HG03575 (cell line): ENCODE results near the gene SHISA4.
"Not testable (repeated sequence)": the region's sequence is repeated elsewhere in the genome, so short reads cannot be mapped to it uniquely, and the experiment has no call there.

Experiments used
- ATAC-seq: cut with Tn5 transposase; IDR thresholded peaks from one replicate; pipeline ENCODE4 v1.9.1; 2021; ENCODE audit not compliant: unreplicated experiment, insufficient number of reproducible peaks, low FRiP score; ENCODE audit errors: extremely low read depth

The SHISA4 gene, protein sequence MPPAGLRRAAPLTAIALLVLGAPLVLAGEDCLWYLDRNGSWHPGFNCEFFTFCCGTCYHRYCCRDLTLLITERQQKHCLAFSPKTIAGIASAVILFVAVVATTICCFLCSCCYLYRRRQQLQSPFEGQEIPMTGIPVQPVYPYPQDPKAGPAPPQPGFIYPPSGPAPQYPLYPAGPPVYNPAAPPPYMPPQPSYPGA

DNA sequence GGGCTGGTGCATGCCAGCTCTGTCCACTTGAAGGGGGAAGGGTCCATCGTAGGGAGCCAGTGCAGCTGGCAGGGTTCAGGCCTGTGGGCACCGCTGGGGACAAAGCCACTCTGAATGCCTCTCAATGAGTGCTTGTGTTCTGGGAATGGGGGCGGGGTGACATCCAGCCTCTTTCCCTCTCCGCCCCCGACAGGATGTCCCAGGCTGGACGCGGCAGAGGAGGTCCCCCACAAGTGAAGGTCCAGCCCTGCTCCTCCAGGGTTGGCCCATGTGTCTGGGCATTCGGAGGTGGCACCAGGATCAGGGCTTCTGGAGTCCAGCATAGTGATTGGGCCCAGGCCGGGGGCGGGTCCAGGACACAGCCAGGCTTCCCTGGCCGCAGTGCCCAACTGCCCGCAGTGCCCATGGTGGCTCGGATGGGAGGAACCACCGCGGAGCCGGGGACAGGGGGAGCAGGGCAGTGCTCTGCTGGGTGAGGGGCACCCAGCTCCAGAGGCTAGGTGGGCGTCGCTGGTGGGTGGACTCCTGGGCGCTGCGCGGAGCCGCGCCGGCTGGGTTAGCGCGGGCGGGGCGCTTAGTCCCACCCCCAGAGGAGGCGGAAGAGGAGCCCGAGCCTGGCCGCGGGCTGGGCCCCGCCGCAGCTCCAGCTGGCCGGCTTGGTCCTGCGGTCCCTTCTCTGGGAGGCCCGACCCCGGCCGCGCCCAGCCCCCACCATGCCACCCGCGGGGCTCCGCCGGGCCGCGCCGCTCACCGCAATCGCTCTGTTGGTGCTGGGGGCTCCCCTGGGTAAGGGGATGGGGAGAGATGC is at the start of gene SHISA4:
Gene SHISA4 (plus strand): TSS at position 617 of the 808 bp plus-strand sequence. CDS start 97 bp downstream, at position 714.
- no peak for ATAC-seq

DNA sequence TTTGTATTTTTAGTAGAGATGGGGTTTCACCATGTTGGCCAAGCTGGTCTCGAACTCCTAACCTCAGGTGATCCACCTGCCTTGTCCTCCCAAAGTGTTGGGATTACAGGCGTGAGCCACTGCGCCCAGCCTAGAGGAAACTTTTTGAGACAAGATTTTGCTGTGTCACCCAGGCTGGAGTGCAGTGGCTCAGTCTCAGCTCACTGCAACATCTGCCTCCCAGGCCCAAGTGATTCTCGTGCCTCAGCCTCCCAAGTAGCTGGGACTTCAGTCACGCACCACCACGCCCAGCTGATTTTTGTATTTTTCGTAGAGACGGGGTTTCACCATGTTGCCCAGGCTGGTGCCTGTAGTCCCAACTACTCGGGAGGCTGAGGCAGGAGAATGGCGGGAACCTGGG is 49.6 kb upstream of the SHISA4 start:
- not testable (repeated sequence) for ATAC-seq

DNA sequence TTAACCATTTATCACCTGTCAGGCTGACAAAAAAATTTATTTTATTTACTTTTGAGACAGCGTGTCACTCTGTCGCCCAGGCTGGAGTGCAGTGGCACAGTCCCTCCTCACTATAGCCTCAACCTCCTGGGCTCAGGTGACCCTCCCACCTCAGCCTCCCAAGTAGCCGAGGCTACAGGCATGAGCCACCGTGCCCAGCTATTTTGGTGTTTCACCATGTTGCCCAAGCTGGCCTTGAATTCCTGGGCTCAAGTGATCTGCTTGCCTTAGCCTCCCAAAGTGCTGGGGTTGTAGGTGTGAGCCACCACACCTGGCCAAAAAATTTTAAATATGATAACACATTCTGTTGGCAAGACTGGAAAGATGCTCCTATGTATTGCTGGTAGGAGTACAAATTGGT is 48.6 kb upstream of the SHISA4 start:
- no peak for ATAC-seq

DNA sequence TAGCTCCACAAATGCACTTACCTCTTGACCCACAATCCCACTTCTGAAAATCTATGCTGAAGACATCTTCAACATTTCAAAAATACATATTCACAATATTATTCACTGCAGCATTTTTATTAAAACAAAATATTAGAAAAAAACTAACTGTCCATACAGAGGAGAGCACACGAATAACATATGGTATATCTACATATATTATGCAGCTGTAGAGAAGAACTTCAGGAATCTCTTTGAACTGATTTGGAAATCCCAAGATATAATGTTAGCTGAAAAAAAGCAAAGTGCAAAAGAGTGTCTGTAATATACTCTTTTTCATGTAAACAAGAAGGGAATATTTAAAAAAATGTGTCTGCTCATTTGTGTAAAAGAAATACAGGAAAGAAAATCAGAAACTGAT is 48.2 kb upstream of the SHISA4 start:
- ATAC-seq = no peak

DNA sequence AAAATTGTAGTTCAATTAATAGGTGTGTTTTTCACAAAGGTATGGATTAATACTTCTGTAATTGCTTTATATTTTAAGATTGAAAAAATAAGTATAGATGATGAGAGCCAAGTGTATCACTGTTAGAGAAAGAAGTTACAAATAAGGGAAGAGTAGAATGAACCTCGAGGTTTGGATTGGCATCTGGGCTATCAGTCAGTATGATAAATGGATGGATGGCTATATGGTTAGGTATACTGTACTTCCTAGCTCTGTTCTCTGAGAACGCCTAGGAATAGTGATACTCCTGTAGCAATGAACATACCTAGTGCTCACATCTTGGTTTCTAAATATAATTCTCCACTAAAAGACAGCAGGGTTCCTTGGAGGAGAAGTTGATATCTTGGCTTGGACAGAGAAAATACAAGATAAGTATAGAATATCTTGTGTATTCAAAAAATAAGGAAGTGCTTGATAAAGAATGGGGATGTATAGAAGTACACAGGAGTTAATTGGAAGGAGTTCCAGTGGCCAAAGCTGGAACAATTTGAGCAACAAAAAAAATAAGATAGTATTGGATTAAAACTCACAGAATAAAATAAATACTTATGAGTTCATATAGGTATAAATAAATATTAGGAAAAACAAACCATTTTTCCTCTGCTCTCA is 47.3 kb upstream of the SHISA4 start:
- ATAC-seq = no peak

DNA sequence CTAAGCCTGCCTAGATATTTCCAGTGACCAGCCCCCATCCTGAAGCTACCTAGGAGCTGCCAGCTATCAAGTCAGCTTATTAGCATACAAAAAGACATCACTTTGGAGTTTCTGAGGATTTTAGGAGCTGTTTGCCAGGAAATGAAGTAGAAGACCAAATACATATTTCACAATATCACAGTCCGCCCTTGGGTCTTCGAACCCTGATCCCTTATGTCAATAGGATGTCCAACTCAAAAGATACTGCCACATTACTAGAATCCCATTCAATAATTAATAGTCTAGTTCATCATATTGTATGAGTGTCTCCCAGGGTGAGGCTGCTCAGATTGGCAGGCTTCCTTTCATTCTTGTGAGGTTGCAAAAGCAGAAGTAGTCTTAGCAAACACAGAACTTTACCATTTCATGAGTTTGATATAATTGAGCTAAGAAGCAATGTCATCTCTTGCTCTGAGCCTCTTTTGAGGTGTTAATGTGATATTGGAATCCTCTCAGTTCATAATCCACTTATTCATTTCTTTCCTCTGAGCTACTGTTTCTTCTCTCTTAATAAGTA is 46.1 kb upstream of the SHISA4 start:
- ATAC-seq = no peak

DNA sequence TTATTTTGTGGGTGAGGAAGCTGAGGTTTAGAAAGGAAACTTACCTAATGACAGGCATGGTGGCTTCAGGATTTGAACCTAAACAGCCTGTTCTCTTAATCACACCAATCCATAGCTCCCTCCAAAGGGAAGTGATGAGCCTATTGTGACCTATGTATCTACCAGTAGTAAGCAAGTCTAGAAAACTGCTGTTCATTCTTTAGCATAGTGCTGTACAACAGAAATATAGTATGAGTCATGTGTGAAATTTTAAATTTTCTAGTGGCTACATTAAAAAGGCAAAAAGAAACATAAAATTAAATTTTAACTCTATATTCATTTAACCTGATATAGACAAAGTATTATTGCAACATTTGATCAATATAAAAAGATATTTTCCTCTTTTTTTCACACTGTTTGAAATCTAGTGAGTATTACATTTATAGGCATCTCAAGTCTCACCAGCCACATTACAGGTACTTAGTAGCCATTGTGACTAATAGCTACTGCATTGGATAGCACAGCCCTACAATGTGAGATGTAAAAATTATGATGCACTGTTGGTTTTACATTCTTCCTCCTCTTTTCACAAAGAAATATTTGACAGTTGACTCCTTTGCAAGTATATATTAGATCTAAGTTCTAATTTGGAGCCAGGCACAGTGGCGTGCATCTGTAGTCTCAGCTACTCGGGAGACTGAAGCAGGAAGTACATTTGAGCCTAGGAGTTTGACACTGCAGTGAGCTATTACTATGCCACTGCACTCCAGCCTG is 43.2 kb upstream of the SHISA4 start:
- no peak for ATAC-seq

DNA sequence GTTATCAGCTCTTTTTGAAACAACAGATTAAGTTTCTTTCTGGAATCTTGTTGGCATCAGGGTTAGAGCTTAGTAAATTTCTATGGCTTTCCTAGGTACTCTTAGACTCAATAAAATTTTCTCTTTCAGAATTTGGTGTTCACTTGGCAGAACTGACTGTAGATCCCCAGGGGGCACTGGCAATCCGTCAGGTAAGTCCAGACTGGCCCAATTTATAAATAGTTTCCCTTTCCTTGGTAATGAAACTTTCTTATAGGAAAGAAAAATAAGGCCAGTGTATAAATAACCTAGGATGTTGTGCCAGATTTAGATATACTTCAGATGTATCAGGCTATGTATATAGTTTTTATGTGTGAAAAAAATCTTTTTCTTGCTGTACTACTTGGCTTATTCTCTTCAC is 41.5 kb upstream of the SHISA4 start:
- ATAC-seq = no peak

DNA sequence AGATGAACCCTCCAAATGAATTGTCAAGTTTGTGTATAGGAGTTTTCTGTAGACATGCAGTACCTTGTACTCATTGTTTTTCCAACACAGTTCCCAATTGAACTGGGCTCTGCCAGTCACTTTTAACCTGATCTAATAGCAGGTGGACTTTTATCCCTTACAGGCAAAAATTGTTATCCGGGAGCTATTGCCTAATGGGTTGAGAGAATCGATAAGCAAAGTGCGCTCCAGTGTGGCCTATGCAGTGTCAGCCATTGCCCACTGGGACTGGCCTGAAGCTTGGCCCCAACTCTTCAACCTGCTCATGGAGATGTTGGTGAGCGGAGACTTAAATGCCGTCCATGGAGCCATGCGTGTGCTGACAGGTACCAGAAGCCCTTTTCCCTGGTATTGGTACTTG is 40.5 kb upstream of the SHISA4 start:
- ATAC-seq = no peak

DNA sequence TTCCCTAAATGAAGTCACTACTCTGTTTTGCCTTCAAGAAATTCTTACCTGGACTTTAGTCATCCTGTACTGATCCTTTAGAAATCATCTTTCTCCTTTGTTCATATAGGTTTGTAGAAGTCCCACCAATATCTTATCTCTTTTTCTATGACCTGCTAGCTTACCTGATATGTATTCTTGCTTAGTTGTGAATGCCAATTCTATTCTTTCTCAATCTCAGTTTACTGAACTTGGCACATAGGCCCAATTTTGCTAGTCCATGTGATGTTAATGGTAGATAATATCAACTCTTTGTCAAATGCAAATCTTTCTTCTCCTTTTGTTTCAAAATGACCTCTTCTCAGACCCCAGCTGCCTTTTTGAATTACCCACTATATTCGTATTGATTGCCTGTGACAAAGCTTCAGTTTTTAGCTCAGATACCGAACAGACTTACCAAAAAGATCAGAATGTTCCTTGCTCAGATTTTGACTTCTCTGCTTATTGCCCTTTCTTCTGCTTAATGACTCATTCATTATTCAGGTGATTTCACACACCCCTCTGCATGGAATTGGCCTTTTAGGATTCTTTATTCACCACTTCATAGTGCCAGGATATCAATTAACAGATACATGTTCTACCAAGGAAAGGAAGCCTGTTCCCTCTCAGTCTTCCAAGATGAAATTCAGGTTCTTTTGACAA is 39.2 kb upstream of the SHISA4 start:
- no peak for ATAC-seq

DNA sequence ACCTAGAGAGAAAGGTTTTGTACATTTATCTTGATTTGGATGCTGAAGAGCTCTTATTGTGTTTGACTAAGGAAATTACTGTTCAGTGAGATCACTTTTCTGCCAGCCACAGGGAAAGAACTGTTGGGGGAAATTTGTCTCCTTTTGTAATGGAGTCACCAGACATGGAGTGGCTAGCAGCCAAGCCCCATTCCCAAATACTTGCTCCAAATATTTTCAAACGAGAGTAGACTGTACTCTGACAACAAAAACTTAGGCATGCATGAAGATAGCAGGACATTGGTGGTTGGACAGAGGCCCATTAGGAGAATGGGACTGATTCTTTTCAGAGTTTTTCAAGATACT is 38.7 kb upstream of the SHISA4 start:
- ATAC-seq = no peak

DNA sequence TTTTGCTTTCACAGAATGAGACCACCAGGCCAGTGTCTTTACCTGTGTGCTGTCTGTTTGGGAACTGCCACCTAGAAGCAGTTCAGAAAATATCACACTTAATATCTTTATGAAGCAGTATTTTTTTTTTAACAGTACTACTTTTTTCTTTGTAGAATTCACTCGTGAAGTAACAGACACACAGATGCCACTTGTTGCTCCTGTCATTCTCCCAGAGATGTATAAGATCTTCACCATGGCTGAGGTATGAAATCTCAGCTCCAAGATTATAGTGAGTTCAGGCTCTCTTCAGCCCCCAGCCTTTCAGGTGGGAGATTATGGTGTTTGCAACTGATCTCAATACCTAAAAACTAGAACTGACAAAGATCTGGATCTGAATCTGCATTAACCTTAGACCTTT is 36.7 kb upstream of the SHISA4 start:
- no peak for ATAC-seq

DNA sequence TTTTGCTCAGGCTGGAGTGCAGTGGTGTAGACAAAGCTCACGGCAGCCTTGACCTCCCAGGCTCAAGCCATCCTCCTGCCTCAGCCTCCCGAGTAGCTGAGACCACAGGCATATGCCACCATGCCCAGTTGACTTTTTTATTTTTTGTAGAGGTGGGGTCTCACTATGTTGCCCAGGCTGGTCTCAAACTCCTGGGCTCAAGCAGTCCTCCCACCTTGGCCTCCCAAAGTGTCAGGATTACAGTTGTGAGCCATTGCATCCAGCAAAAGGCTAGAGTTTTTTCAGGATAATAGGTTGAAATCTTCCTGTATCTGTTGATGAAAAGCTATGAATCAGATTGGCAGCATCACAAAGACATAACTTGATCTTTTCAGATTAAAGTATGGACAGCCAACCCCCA is 32.0 kb upstream of the SHISA4 start:
- ATAC-seq = not testable (repeated sequence)

DNA sequence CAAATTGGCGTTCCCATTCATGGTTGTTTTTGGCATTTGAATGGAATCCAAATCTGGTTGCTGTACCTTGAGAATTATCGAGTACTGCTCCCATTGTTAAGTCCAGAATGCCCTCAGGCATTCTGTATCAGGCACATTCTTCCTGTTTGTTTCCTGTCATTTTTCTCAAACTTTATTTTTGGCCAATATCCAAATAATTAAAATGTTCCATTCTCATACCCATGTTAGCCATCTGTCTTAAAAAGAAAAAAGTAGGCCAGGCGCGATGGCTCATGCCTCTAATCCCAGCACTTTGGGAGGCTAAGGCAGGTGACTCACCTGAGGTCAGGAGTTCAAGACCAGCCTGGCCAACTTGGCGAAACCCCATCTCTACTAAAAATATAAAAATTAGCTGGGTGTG is 29.3 kb upstream of the SHISA4 start:
- no peak for ATAC-seq

DNA sequence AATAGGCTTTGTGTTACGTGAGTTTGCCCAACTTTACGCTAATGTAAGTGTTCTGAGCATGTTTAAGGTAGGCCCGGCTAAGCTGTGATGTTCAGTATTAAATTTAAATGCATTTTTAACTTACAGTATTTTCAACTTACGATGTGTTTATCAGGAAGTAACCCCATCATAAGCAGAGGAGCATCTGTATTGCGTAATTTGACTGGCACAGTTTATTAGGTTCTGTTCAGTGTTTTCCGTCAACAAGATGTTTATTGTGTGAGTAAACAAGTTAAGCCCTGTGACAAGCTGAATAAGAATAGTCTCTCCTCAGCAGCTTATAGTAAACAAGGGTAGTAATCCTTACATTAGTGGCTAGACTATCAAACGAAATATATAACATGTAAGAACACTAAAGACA is 27.2 kb upstream of the SHISA4 start:
- no peak for ATAC-seq

DNA sequence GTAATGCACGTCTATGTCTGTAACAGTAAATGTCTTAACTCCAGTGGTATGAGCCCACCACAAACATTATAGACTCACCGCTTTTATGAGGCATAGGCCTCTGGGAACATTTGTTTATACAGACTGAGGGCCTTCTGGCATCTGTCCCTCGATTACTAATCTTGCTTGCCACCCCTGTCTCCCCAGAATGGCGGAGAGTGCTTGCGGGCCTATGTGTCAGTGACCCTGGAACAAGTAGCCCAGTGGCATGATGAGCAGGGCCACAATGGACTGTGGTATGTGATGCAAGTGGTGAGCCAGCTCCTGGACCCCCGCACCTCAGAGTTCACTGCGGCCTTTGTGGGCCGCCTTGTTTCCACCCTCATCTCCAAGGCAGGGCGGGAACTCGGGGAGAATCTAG is 18.3 kb upstream of the SHISA4 start:
- ATAC-seq = no peak

DNA sequence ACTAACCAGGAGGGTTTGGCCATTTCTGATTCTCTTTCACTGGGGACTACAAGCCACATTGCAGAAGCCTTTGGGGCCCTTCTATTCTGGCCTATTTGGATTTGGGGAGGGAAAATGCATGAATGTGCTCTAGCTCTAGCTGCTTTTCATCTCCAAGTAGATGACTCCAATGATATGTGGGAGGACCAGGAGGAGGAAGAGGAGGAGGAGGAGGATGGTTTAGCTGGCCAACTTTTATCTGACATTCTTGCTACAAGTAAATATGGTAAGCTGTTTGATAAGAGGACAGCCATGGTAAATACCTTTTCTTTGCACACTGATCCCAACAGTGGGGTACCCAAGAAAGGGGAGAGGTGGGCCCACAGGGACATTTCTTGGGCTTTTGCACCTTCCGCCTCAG is 14.0 kb upstream of the SHISA4 start:
- no peak for ATAC-seq

DNA sequence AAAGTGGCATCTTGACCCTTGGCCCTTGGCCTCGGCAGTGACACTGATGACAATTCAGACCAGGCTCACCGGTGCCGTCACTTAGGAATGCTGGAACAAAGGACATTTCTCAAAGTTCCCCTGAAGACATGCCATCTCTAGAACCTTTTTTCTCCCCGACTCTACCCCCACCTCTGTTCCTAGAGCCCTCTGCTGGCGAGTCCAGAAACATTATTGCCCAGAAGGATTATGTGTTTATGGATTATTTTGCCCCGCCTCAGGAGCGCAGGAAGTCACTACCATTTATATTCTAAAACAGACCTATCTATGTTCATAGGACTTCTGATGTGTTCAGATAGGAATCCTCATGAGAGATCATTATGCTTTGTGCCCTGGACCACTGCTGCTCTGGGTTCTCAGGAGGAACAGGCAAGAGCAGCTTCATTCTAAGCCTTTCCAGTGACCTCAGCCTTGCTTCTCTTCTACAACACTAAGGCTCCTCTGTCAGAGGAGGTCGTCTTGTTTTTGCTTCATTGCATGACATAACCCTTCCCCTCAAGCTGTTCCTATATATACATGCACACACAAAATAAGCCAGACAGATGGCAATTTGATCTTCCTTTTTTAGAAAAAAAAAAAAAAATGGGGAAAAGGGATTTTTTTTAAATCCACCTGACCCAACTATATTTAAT is 12.4 kb upstream of the SHISA4 start:
- ATAC-seq = no peak
